Smooth muscle cell (in vitro differentiated cells): ENCODE measurements around the gene ARPC4. TPM values are rescaled to one million over a fixed set of nuclear protein-coding genes. Genes with fewer than 3 reads are reported as not detected.

ENCODE experiments used
- DNase-seq: peaks from one replicate; lab custom pipeline; 2025; ENCODE audit not compliant: unreplicated experiment; lab: John Stamatoyannopoulos, UW
- H2AFZ ChIP-seq: fragments of 200-600 bp; sonication (generic); 2 replicates; pipeline ENCODE4 v1.6.0; 2016; ENCODE audit warnings: antibody characterized with exemption, low read depth, mild to moderate bottlenecking
- H3F3A ChIP-seq: fragments of 200-600 bp; sonication (generic); 2 replicates; pipeline ENCODE4 v1.6.0; 2017; ENCODE audit warnings: antibody characterized with exemption, low read depth
- H3K27ac ChIP-seq: fragments of 200-600 bp; sonication (generic); 2 replicates; pipeline ENCODE4 v1.5.1; 2016; ENCODE audit warnings: low read depth, mild to moderate bottlenecking
- H3K27me3 ChIP-seq: fragments of 200-600 bp; sonication (generic); 2 replicates; pipeline ENCODE4 v1.6.1; 2016; ENCODE audit warnings: low read depth, mild to moderate bottlenecking
- H3K36me3 ChIP-seq: fragments of 200-600 bp; sonication (generic); 2 replicates; pipeline ENCODE4 v1.5.1; 2016; ENCODE audit warnings: low read depth
- H3K4me1 ChIP-seq: fragments of 200-600 bp; sonication (generic); 2 replicates; pipeline ENCODE4 v1.5.1; 2016; ENCODE audit warnings: low read depth
- H3K4me2 ChIP-seq: fragments of 200-600 bp; sonication (generic); 2 replicates; pipeline ENCODE4 v1.6.0; 2016; ENCODE audit warnings: mild to moderate bottlenecking
- H3K4me3 ChIP-seq: fragments of 200-600 bp; sonication (generic); 2 replicates; pipeline ENCODE4 v1.5.1; 2016; ENCODE audit warnings: mild to moderate bottlenecking
- H3K79me2 ChIP-seq: fragments of 200-600 bp; sonication (generic); 2 replicates; pipeline ENCODE4 v1.6.0; 2016; ENCODE audit warnings: low read depth, mild to moderate bottlenecking
- H3K9ac ChIP-seq: fragments of 200-600 bp; sonication (generic); 2 replicates; pipeline ENCODE4 v1.6.0; 2016; ENCODE audit warnings: low read depth
- H3K9me3 ChIP-seq: fragments of 200-600 bp; sonication (generic); replicated peaks from 2 replicates; pipeline ENCODE4 v1.5.1; 2016; ENCODE audit warnings: low read depth
- H4K20me1 ChIP-seq: fragments of 200-600 bp; sonication (generic); 2 replicates; pipeline ENCODE4 v1.6.0; 2016; ENCODE audit warnings: low read depth
- WGBS: methylation state at CpG from one replicate; pipeline ENCODE4 v1.1.7; 2016; ENCODE audit warnings: low lambda C conversion rate; 5-methylcytosine and 5-hydroxymethylcytosine counted together
- polyA plus RNA-seq: library from polyadenylated mRNA; unstranded; fragments of >200 nt; fragmentation: Nextera tagmentation; extraction: Ambion mirVana; gene quantifications from 2 replicates; pipeline ENCODE4 v1.2.1, GENCODE V29; 2016
- total RNA-seq: library from RNA; depleted of rRNA; stranded (reverse); fragments of >200 nt; gene quantifications from 2 replicates; pipeline ENCODE4 v1.2.3, GENCODE V29; 2014
- TF ChIP-seq, protein P1 (sequence below): fragments of 200-600 bp; sonication (generic); IDR thresholded peaks from 2 replicates; pipeline ENCODE4 v1.5.1; 2017; ENCODE audit warnings: borderline replicate concordance, mild to moderate bottlenecking, antibody characterized with exemption; ENCODE audit not compliant: insufficient read depth, poor library complexity, severe bottlenecking

ARPC4 gene
- total and polyA plus RNA-seq, 2 experiments from 2014 or later: 93.9 to 130 TPM

- H3F3A ChIP-seq: no peaks in the 10 kb centered on the region
- no peak for DNase-seq
- H4K20me1 ChIP-seq: no peaks in the 10 kb centered on the region
- H3K36me3 ChIP-seq: no peaks in the 10 kb centered on the region
- H3K9me3 ChIP-seq: no peaks in the 10 kb centered on the region
- 96% methylated on average over 12 of the region's 13 CpGs for WGBS
- no peaks in the 10 kb centered on the region for H3K4me1 ChIP-seq
- no peak overlapping the region for H2AFZ ChIP-seq
- TF ChIP-seq, protein P1, sequence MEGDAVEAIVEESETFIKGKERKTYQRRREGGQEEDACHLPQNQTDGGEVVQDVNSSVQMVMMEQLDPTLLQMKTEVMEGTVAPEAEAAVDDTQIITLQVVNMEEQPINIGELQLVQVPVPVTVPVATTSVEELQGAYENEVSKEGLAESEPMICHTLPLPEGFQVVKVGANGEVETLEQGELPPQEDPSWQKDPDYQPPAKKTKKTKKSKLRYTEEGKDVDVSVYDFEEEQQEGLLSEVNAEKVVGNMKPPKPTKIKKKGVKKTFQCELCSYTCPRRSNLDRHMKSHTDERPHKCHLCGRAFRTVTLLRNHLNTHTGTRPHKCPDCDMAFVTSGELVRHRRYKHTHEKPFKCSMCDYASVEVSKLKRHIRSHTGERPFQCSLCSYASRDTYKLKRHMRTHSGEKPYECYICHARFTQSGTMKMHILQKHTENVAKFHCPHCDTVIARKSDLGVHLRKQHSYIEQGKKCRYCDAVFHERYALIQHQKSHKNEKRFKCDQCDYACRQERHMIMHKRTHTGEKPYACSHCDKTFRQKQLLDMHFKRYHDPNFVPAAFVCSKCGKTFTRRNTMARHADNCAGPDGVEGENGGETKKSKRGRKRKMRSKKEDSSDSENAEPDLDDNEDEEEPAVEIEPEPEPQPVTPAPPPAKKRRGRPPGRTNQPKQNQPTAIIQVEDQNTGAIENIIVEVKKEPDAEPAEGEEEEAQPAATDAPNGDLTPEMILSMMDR: no peak
- no peak overlapping the region for H3K4me3 ChIP-seq
- no peak overlapping the region for H3K4me2 ChIP-seq
- no peaks in the 10 kb centered on the region for H3K27me3 ChIP-seq
- no peaks in the 10 kb centered on the region for H3K79me2 ChIP-seq
- no peak overlapping the region for H3K9ac ChIP-seq
- no peak overlapping the region for H3K27ac ChIP-seq
Measured at GRCh38 chr3:9757427-9757826, 35.5 kb upstream of the ARPC4 start.

DNA sequence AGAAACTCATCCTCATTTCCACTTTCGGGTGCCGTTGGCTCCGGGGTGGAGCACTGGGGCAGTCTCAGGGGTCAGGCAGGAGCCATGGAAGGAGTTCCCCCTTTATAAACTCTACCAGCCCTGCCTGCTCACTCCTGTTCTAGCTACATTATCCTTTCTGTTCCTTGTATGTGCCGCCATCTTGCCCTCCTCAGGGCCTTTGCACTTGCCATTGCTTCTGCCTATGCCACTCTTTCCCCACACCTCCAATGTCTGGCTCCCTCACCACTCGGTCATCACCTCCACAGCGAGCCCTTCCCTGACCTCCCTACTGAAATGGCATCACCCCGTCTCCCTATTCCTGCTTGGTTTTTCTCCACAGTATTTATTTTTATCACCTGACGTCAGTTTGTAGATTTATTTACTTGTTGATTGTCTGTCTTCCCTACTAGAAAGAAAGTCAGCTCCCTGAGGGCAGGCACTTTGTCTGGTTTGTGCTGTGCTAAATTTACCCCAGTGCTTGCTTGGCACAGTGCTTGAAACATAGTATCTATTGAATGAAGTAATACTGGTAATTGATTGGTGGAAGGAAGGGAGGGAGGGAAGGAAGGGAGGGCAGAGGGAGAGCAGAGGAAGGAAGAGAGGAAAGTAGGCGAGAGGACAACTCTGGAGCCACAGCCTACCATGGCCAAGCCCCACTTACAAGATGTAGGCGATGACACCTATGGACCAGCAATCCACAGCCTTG is 31.9 kb upstream of the ARPC4 start:
- Histone ChIP-seq H3K9ac (no peak overlapping the region), H3K36me3 (no peaks in the 10 kb centered on the region), H3K27me3 (no peaks in the 10 kb centered on the region), H2AFZ (no peak overlapping the region), H3F3A (no peaks in the 10 kb centered on the region), H3K4me3 (no peak overlapping the region), H4K20me1 (no peaks in the 10 kb centered on the region), H3K79me2 (no peaks in the 10 kb centered on the region), H3K27ac (no peak overlapping the region), H3K9me3 (no peaks in the 10 kb centered on the region), H3K4me1 (no peaks in the 10 kb centered on the region), H3K4me2 (no peak overlapping the region)
- WGBS: 97% methylated on average over 10 of the region's 10 CpGs
- TF ChIP-seq, protein P1: no peak
- DNase-seq: no peak

DNA sequence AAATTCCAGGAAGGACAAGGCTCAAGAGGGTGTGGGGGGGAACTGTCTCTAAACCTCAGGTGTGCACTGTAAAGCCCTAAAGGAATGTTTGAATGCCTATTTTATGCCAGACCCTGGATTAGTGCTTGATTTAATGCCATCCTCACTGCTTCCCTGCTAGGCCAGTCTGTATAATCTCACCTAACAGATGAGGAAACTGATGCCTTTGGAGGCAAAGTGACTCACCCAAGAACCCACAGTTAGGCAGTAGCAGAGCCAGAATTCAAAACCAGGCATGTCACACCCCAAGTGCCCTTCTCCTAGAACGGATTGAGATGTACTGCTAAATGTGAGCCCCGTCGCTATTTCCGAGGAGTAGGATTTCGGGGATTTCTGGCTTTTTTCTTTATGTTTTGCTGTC is 31.0 kb upstream of the ARPC4 start:
- WGBS: 95% methylated on average over 5 of the region's 5 CpGs
- Histone ChIP-seq H3F3A (no peaks in the 10 kb centered on the region), H3K79me2 (no peaks in the 10 kb centered on the region), H3K4me1 (peaks cover 4% of the 10 kb centered on the region), H3K4me2 (no peak overlapping the region), H3K27me3 (no peaks in the 10 kb centered on the region), H3K4me3 (no peak overlapping the region), H3K9me3 (no peaks in the 10 kb centered on the region), H2AFZ (no peak overlapping the region), H3K27ac (no peak overlapping the region), H3K9ac (no peak overlapping the region), H3K36me3 (no peaks in the 10 kb centered on the region), H4K20me1 (no peaks in the 10 kb centered on the region)
- TF ChIP-seq, protein P1: no peak
- DNase-seq: no peak

- H3K4me3 ChIP-seq: no peak overlapping the region
- no peaks in the 10 kb centered on the region for H4K20me1 ChIP-seq
- no peak overlapping the region for H2AFZ ChIP-seq
- DNase-seq: no peak
- H3K9me3 ChIP-seq: no peaks in the 10 kb centered on the region
- H3K36me3 ChIP-seq: no peaks in the 10 kb centered on the region
- TF ChIP-seq, protein P1: no peak
- peaks cover 4% of the 10 kb centered on the region for H3K4me1 ChIP-seq
- no peak overlapping the region for H3K27ac ChIP-seq
- H3K79me2 ChIP-seq: no peaks in the 10 kb centered on the region
- H3K4me2 ChIP-seq: no peak overlapping the region
- no peaks in the 10 kb centered on the region for H3K27me3 ChIP-seq
- no peak overlapping the region for H3K9ac ChIP-seq
- no peaks in the 10 kb centered on the region for H3F3A ChIP-seq
- WGBS: 95% methylated on average over 8 of the region's 8 CpGs
Measured at GRCh38 chr3:9762871-9763270, 30.0 kb upstream of the ARPC4 start.
